Ovary (tissue), 3 donors: ENCODE results near the gene EXOC3.

Experiments used
- CTCF ChIP-seq, 3 donors: fragments of 450-650 bp in 2 of 3; fragments of 200-600 bp in 1 of 3; IDR thresholded peaks; one replicate each; pipeline versions ENCODE4 v1.5.1 to v1.8.0; 2016 to 2022; ENCODE audit warnings: antibody characterized with exemption in 3 of 3, mild to moderate bottlenecking in 1 of 3
- EP300 ChIP-seq: sonication (generic); formaldehyde crosslinking; IDR thresholded peaks from one replicate; pipeline ENCODE4 v1.6.1; 2017; ENCODE audit warnings: antibody characterized with exemption
- POLR2A ChIP-seq: fragments of 450-650 bp; IDR thresholded peaks from one replicate; pipeline ENCODE4 v1.6.1; 2017; ENCODE audit warnings: antibody characterized with exemption, mild to moderate bottlenecking, moderate library complexity
- donor health status: DM: no; HTN: no; CAD: no.

DNA sequence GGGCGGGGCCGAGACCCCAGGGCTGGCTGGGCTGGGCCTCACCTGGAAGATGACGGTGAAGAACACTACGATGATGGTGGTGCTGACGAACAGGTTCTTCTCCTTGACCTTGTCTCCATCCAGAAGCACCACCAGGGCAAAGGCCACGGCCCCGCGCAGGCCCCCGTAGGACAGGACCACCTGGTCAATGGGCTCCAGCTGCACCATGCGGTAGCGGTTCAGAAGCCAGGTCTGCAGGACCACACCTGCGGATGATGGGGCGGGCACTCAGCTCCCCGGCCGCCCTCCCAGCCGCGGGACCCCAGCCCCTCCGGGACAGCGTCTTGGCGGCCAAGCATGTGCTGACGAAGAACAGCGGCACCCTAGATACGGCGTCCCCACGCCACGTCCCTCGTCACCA is 39.5 kb downstream of the EXOC3 start:
- TF ChIP-seq CTCF (IDR thresholded peaks at IDR 0.05) (no peak), POLR2A (no peak), EP300 (no peak)
